ENCODE measurements around the gene PI4KA. TPM values are rescaled to one million over a fixed set of nuclear protein-coding genes. Genes with fewer than 3 reads are reported as not detected.
A peak's percentile ranks its signal among the peaks of the same experiment; 100 is the strongest.

Gene PI4KA
- total and polyA plus RNA-seq, 2 of the 13 experiments (the other 11 are each of a cell fraction or from before 2014, with no cell fraction given): 27.4 to 56.4 TPM

DNA sequence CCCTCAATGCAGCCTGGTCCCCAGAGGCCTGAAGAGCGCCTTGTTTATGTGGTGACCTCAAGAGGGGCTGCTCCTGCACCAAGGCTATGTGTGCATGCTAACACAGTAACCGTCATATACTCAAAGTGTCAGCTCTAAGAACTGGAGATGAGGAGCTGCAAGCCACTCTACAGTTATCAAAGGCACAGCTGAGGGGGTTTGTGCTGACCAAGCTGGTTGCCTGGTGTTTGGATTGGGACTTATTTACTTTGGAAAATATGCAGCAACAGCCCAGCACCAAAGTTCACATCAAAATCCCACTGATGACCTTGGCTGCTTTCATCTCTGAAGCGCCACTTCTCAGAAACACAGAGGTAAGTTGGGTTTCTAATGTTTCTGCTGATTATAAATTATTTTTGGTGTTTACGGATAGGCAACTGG, 84.8 kb downstream of the PI4KA start, which contains the start of gene SERPIND1 (continued):
- TF ChIP-seq CERS6 (CRISPR knock-in tag; IDR thresholded peaks at IDR 0.05) (no peak), TCF12 (IDR thresholded peaks at IDR 0.05) (no peak), TCF12 (CRISPR knock-in tag; IDR thresholded peaks at IDR 0.05) (peak; percentile 74; the same call in 1 of the 2 replicates), ELF1 (CRISPR knock-in tag; IDR thresholded peaks at IDR 0.05) (no peak), SNAPC4 (CRISPR knock-in tag; IDR thresholded peaks at IDR 0.05) (peak; percentile 23; the same call in 1 of the 2 replicates), FOSL1 (CRISPR knock-in tag; IDR thresholded peaks at IDR 0.05; ENCODE audit: borderline replicate concordance) (no peak; the same call in 1 of the 2 replicates), AHR (CRISPR knock-in tag; IDR thresholded peaks at IDR 0.05) (no peak), ZNF317 (CRISPR knock-in tag; IDR thresholded peaks at IDR 0.05) (peak; percentile 84), ZSCAN20 (CRISPR knock-in tag; IDR thresholded peaks at IDR 0.05; ENCODE audit: borderline replicate concordance) (no peak), RXRA (CRISPR knock-in tag; IDR thresholded peaks at IDR 0.05) (peak; percentile 70; the same call in 1 of the 2 replicates), SRSF9 (IDR thresholded peaks at IDR 0.05; ENCODE audit: borderline replicate concordance, insufficient read depth, low read depth, low read length, poor library complexity, severe bottlenecking) (no peak), MBD4 (IDR thresholded peaks at IDR 0.05; ENCODE audit: borderline replicate concordance, low read length) (no peak), ZNF766 (CRISPR knock-in tag; IDR thresholded peaks at IDR 0.05; ENCODE audit: borderline replicate concordance) (peak; percentile 44; the same call in 1 of the 2 replicates), ATRX (CRISPR knock-in tag; IDR thresholded peaks at IDR 0.05; ENCODE audit: borderline replicate concordance) (no peak), KMT2A (CRISPR knock-in tag; IDR thresholded peaks at IDR 0.05) (peak; percentile 33; the same call in 1 of the 2 replicates), ZNF136 (CRISPR knock-in tag; IDR thresholded peaks at IDR 0.05; ENCODE audit: low read depth) (peak; percentile 73; the same call in 1 of the 2 replicates), SMARCC2 (IDR thresholded peaks at IDR 0.05) (no peak), MXD3 (CRISPR knock-in tag; IDR thresholded peaks at IDR 0.05) (no peak), ZFY (CRISPR knock-in tag; IDR thresholded peaks at IDR 0.05) (peak; percentile 43; the same call in 1 of the 2 replicates), ADNP (CRISPR knock-in tag; IDR thresholded peaks at IDR 0.05) (no peak)
- TF ChIP-seq, protein P1, sequence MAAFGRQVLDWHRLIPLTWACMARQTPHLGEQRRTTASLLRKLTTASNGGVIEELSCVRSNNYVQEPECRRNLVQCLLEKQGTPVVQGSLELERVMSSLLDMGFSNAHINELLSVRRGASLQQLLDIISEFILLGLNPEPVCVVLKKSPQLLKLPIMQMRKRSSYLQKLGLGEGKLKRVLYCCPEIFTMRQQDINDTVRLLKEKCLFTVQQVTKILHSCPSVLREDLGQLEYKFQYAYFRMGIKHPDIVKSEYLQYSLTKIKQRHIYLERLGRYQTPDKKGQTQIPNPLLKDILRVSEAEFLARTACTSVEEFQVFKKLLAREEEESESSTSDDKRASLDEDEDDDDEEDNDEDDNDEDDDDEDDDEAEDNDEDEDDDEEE (CRISPR knock-in tag; IDR thresholded peaks at IDR 0.05): no peak
- TF ChIP-seq, protein P2, sequence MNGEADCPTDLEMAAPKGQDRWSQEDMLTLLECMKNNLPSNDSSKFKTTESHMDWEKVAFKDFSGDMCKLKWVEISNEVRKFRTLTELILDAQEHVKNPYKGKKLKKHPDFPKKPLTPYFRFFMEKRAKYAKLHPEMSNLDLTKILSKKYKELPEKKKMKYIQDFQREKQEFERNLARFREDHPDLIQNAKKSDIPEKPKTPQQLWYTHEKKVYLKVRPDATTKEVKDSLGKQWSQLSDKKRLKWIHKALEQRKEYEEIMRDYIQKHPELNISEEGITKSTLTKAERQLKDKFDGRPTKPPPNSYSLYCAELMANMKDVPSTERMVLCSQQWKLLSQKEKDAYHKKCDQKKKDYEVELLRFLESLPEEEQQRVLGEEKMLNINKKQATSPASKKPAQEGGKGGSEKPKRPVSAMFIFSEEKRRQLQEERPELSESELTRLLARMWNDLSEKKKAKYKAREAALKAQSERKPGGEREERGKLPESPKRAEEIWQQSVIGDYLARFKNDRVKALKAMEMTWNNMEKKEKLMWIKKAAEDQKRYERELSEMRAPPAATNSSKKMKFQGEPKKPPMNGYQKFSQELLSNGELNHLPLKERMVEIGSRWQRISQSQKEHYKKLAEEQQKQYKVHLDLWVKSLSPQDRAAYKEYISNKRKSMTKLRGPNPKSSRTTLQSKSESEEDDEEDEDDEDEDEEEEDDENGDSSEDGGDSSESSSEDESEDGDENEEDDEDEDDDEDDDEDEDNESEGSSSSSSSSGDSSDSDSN (CRISPR knock-in tag; IDR thresholded peaks at IDR 0.05): peak; percentile 50; the same call in 1 of the 2 replicates

Measured in HepG2 (cell line).